Endodermal cell (in vitro differentiated cells): Measurements from ENCODE around the gene SLC22A1. TPM values are rescaled to one million over a fixed set of nuclear protein-coding genes. Genes with fewer than 3 reads are reported as not detected.
"Not testable (repeated sequence)": the region's sequence is repeated elsewhere in the genome, so short reads cannot be mapped to it uniquely, and the experiment has no call there.

Source experiments
- DNase-seq: peaks from one replicate; pipeline ENCODE4 v3.0.0-alpha.2; 2017
- H3K27ac ChIP-seq: 2 replicates; pipeline ENCODE4 v1.5.1; 2013; ENCODE audit warnings: mild to moderate bottlenecking, low read depth, low read length, moderate library complexity
- H3K27me3 ChIP-seq: 2 replicates; pipeline ENCODE4 v1.6.1; 2013; ENCODE audit warnings: mild to moderate bottlenecking, low read length, moderate library complexity; ENCODE audit not compliant: insufficient read depth, control insufficient read depth, poor library complexity, severe bottlenecking
- H3K36me3 ChIP-seq: 2 replicates; pipeline ENCODE4 v1.7.0; 2013; ENCODE audit warnings: mild to moderate bottlenecking, low read length, moderate library complexity; ENCODE audit not compliant: control insufficient read depth, insufficient read depth
- H3K4me1 ChIP-seq: one replicate; pipeline ENCODE4 v1.7.0; 2013; ENCODE audit warnings: low read length; ENCODE audit not compliant: control insufficient read depth, insufficient read depth
- H3K4me3 ChIP-seq: 2 replicates; pipeline ENCODE4 v1.5.1; 2013; ENCODE audit warnings: mild to moderate bottlenecking, low read length, moderate library complexity
- H3K9ac ChIP-seq: 2 replicates; pipeline ENCODE4 v1.6.1; 2013; ENCODE audit warnings: mild to moderate bottlenecking, low read length, moderate library complexity; ENCODE audit not compliant: poor library complexity, severe bottlenecking; ENCODE audit errors: extremely low read depth
- H3K9me3 ChIP-seq: 2 replicates; pipeline ENCODE4 v1.6.1; 2013; ENCODE audit warnings: mild to moderate bottlenecking, low read length, moderate library complexity; ENCODE audit not compliant: control insufficient read depth
- H3K27ac Mint-ChIP-seq: 2 replicates; pipeline ENCODE4 v1.8.0; 2020; ENCODE audit warnings: mixed read lengths
- H3K27me3 Mint-ChIP-seq: 2 replicates; pipeline ENCODE4 v1.8.0; 2021; ENCODE audit warnings: mild to moderate bottlenecking, mixed read lengths; ENCODE audit not compliant: insufficient read depth
- H3K36me3 Mint-ChIP-seq: 2 replicates; pipeline ENCODE4 v1.8.0; 2020; ENCODE audit warnings: low read depth, mixed read lengths
- H3K4me1 Mint-ChIP-seq: 2 replicates; pipeline ENCODE4 v1.8.0; 2020; ENCODE audit warnings: mixed read lengths
- H3K4me3 Mint-ChIP-seq: 2 replicates; pipeline ENCODE4 v1.8.0; 2020; ENCODE audit warnings: mild to moderate bottlenecking, moderate library complexity, mixed read lengths
- H3K9me3 Mint-ChIP-seq: 2 replicates; pipeline ENCODE4 v1.8.0; 2020; ENCODE audit warnings: mild to moderate bottlenecking, mixed read lengths
- WGBS, 2 experiments: methylation state at CpG; one replicate each; pipeline versions ENCODE4 v1.1.5 to v1.1.7; 2013; ENCODE audit warnings: missing lambda C conversion rate in 2 of 2, mixed read lengths in 1 of 2; ENCODE audit not compliant: insufficient coverage in 1 of 2, insufficient read length in 1 of 2; 5-methylcytosine and 5-hydroxymethylcytosine counted together
- total RNA-seq, 2 donors: library from RNA; stranded (reverse); fragmentation: NEBNext Ultra II Directional in 1 of 2; extraction: Animal tissue kit (Norgen Biotek cat#: 25700) in 1 of 2; gene quantifications; 2 replicates in 1 of 2; 3 replicates in 1 of 2; pipeline ENCODE4 v1.2.1, GENCODE V29; 2021
- TF ChIP-seq, protein P1 (sequence below): fragments of 200-600 bp; sonication (generic); conservative IDR thresholded peaks from 2 replicates; pipeline ENCODE4 v1.5.0; 2021; ENCODE audit warnings: antibody characterized with exemption, mild to moderate bottlenecking

SLC22A1 gene
- total RNA-seq, 2 donors from 2014 or later, result 1.0 TPM; not detected in 1

DNA sequence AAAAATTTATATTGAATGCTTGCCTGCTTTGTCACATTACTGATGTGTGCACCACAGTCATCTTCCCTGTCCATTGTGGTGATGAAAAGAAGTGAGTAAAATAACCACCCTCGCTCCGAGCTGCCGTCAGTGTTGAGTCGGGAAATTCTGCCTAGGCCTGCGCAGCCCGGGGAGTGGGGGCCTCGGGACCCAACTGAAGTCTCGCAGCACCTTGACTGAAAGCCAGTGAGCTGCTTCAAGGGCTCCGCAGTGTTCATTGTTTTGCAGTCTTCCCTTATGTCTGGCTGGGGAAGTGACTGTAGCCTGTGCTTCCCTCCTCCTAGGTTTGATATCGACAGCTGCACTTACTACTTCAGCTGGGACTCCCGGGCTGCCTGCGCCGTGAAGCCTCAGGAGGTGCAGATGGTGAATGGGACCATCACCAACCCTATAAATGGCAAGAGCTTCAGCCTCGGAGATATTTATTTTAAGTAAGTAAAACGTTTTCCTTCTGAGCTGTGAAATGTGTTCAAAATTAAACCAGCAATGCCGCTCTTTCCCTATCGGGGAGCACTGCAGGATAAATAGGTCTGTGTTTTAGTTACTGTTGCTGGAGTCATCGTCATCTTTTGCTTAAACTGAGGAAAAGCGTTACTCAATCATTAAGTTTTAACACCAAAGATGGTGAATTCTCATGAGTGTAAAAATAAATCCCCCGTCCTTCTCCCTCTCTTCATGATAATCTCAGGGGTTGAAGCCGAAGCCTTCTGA lies 32.7 kb upstream of the SLC22A1 start:
- no peaks in the 10 kb centered on the region for H3K9me3 Mint-ChIP-seq
- no peak overlapping the region for H3K27ac ChIP-seq
- H3K4me3 ChIP-seq, result no peak overlapping the region
- DNase-seq, result peak; percentile 29
- no peak overlapping the region for H3K4me3 Mint-ChIP-seq
- peaks cover 83% of the 10 kb centered on the region for H3K36me3 ChIP-seq
- no peaks in the 10 kb centered on the region for H3K27me3 Mint-ChIP-seq
- no peaks in the 10 kb centered on the region for H3K27me3 ChIP-seq
- no peaks in the 10 kb centered on the region for H3K9me3 ChIP-seq
- no peak overlapping the region for H3K9ac ChIP-seq
- WGBS, 2 experiments, result 94 to 96% methylated on average over 15 to 21 of the region's 21 CpGs
- peaks cover 79% of the 10 kb centered on the region for H3K36me3 Mint-ChIP-seq
- TF ChIP-seq, protein P1, sequence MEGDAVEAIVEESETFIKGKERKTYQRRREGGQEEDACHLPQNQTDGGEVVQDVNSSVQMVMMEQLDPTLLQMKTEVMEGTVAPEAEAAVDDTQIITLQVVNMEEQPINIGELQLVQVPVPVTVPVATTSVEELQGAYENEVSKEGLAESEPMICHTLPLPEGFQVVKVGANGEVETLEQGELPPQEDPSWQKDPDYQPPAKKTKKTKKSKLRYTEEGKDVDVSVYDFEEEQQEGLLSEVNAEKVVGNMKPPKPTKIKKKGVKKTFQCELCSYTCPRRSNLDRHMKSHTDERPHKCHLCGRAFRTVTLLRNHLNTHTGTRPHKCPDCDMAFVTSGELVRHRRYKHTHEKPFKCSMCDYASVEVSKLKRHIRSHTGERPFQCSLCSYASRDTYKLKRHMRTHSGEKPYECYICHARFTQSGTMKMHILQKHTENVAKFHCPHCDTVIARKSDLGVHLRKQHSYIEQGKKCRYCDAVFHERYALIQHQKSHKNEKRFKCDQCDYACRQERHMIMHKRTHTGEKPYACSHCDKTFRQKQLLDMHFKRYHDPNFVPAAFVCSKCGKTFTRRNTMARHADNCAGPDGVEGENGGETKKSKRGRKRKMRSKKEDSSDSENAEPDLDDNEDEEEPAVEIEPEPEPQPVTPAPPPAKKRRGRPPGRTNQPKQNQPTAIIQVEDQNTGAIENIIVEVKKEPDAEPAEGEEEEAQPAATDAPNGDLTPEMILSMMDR, result no peak
- no peaks in the 10 kb centered on the region for H3K4me1 Mint-ChIP-seq
- H3K27ac Mint-ChIP-seq, result peak overlapping the region; percentile 52
- H3K4me1 ChIP-seq, result no peaks in the 10 kb centered on the region

DNA sequence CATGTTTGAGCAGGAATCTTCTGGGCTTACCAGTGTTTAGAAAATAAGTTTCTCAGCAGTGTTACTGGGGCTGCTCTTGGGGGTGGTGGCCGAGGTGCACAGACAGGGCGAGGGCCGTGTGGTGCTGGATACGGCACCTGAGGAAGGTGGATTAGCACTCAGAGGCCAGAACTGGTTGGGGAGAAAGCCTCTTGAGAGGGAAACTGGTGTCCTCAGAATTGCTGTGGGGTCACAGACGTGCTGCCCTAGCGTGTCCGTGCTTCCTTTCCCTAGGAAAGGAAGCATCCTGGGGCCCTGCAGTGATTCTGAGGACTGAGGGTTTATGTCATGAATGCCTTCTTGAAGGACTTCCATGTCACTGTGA lies 32.1 kb upstream of the SLC22A1 start:
- no peak for DNase-seq
- Histone ChIP-seq H3K36me3 (peaks cover 83% of the 10 kb centered on the region), H3K4me3 (no peak overlapping the region), H3K27me3 (no peaks in the 10 kb centered on the region), H3K9ac (no peak overlapping the region), H3K27ac (no peak overlapping the region), H3K4me1 (no peaks in the 10 kb centered on the region), H3K9me3 (no peaks in the 10 kb centered on the region)
- H3K27ac Mint-ChIP-seq, result no peak overlapping the region
- TF ChIP-seq, protein P1, result no peak
- H3K9me3 Mint-ChIP-seq, result no peaks in the 10 kb centered on the region
- no peaks in the 10 kb centered on the region for H3K27me3 Mint-ChIP-seq
- H3K4me1 Mint-ChIP-seq, result no peaks in the 10 kb centered on the region
- H3K4me3 Mint-ChIP-seq, result no peak overlapping the region
- WGBS, 2 experiments, result 96 to 99% methylated on average over 7 of the region's 7 CpGs
- H3K36me3 Mint-ChIP-seq, result peaks cover 79% of the 10 kb centered on the region

DNA sequence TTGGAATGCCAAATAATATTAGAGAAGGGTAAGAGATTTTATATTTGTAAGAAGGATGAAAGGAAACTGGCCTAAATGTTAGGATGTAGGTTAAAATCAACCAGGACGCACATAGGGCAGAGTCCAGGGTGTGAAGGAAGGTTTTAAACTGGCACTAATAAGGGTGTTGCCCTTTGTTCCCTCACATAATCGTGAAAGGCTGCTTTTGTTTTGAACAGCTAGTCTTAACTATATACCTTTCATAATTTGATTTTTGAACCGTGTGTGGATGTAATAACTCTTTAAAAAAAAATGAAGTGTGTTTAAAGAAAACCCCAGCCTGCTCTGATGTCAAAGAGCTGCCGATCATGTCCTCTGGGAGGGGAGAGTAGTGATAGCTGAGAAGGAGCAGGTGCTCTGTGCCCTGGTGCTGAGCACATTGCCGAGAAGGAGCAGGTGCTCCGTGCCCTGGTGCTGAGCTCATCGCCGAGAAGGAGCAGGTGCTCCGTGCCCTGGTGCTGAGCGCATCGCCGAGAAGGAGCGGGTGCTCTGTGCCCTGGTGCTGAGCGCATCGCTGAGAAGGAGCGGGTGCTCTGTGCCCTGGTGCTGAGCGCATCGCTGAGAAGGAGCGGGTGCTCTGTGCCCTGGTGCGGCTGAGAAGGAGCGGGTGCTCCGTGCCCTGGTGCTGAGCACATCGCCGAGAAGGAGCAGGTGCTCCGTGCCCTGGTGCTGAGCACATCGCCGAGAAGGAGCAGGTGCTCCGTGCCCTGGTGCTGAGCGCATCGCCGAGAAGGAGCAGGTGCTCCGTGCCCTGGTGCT lies 31.0 kb upstream of the SLC22A1 start:
- H3K4me3 ChIP-seq, H3K4me1 ChIP-seq, H3K27me3 ChIP-seq, H3K9ac ChIP-seq, H3K9me3 ChIP-seq, H3K27me3 Mint-ChIP-seq, H3K27ac Mint-ChIP-seq, DNase-seq, H3K27ac ChIP-seq, H3K4me1 Mint-ChIP-seq, H3K4me3 Mint-ChIP-seq, H3K9me3 Mint-ChIP-seq: not testable (repeated sequence)
- peaks cover 74% of the 10 kb centered on the region for H3K36me3 Mint-ChIP-seq
- peaks cover 79% of the 10 kb centered on the region for H3K36me3 ChIP-seq
- 95 to 96% methylated on average over 13 to 25 of the region's 32 CpGs for WGBS, 2 experiments

DNA sequence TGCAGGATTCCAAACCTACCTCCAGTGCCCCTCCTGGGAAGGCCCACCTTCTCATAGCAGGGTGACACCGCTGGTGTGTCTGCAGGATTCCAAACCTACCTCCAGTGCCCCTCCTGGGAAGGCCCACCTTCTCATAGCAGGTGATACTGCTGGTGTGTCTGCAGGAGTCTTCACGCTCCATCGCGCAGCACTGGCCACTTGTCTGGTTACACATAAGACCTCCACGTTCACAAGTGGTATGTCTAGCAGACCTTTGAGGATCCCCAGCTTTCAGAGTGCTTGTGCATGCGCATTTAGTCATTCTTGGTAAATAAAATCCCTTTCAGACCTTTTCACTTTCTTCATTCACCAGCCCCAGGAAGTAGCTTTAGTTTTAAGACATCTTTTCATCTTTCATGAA lies 29.4 kb upstream of the SLC22A1 start:
- not testable (repeated sequence) for H3K27me3 ChIP-seq, H3K4me1 ChIP-seq, H3K4me1 Mint-ChIP-seq, H3K4me3 ChIP-seq, DNase-seq, H3K27ac Mint-ChIP-seq, H3K9me3 Mint-ChIP-seq, H3K27me3 Mint-ChIP-seq, H3K9me3 ChIP-seq, H3K27ac ChIP-seq, H3K9ac ChIP-seq, H3K4me3 Mint-ChIP-seq
- H3K36me3 ChIP-seq, result peaks cover 78% of the 10 kb centered on the region
- H3K36me3 Mint-ChIP-seq, result peaks cover 78% of the 10 kb centered on the region
- 94 to 100% methylated on average over 3 to 6 of the region's 6 CpGs for WGBS, 2 experiments
